HG03457 (cell line): ENCODE data around the gene ESR2.
"Not testable (repeated sequence)": the region's sequence is repeated elsewhere in the genome, so short reads cannot be mapped to it uniquely, and the experiment has no call there.

Experiments used
- ATAC-seq: cut with Tn5 transposase; IDR thresholded peaks from one replicate; pipeline ENCODE4 v1.9.1; 2021; ENCODE audit warnings: moderate number of reproducible peaks; ENCODE audit not compliant: unreplicated experiment

ESR2 gene

GRCh38 chr14:64158608-64159007 lies 135.6 kb downstream of the ESR2 start:
- no peak for ATAC-seq

GRCh38 chr14:64149921-64150320 lies 144.2 kb downstream of the ESR2 start:
- no peak for ATAC-seq

- no peak for ATAC-seq
Observed at GRCh38 chr14:64147126-64147790, 146.9 kb downstream of the ESR2 start.

GRCh38 chr14:64137657-64138290 lies 156.4 kb downstream of the ESR2 start:
- ATAC-seq, result no peak

- no peak for ATAC-seq
Observed at GRCh38 chr14:64126548-64126947, 167.6 kb downstream of the ESR2 start.

GRCh38 chr14:64125270-64125669 lies 168.9 kb downstream of the ESR2 start:
- no peak for ATAC-seq

GRCh38 chr14:64123241-64123822 lies 170.8 kb downstream of the ESR2 start:
- no peak for ATAC-seq

GRCh38 chr14:64119980-64120379 lies 174.2 kb downstream of the ESR2 start:
- ATAC-seq, result no peak

- ATAC-seq, result no peak
Observed at GRCh38 chr14:64119500-64119899, 174.7 kb downstream of the ESR2 start.

GRCh38 chr14:64118892-64119291 lies 175.3 kb downstream of the ESR2 start:
- ATAC-seq, result no peak

- ATAC-seq, result not testable (repeated sequence)
Observed at GRCh38 chr14:64118403-64118742, 175.8 kb downstream of the ESR2 start.

- no peak for ATAC-seq
Observed at GRCh38 chr14:64117671-64118402, 176.3 kb downstream of the ESR2 start.

- ATAC-seq, result no peak
Observed at GRCh38 chr14:64115401-64115800, 178.8 kb downstream of the ESR2 start.

GRCh38 chr14:64114796-64115195 lies 179.4 kb downstream of the ESR2 start:
- no peak for ATAC-seq

GRCh38 chr14:64114166-64114565 lies 180.0 kb downstream of the ESR2 start:
- ATAC-seq, result no peak

GRCh38 chr14:64112867-64113678 lies 181.1 kb downstream of the ESR2 start:
- no peak for ATAC-seq

- ATAC-seq, result no peak
Observed at GRCh38 chr14:64110802-64111201, 183.4 kb downstream of the ESR2 start.

GRCh38 chr14:64109819-64110554 lies 184.2 kb downstream of the ESR2 start:
- ATAC-seq, result no peak

GRCh38 chr14:64107438-64107837 lies 186.7 kb downstream of the ESR2 start:
- ATAC-seq, result no peak

GRCh38 chr14:64098120-64098519 lies 196.1 kb downstream of the ESR2 start:
- no peak for ATAC-seq
